HL-60 (cell line): ENCODE results near the gene TMPRSS9.

Source experiments
- CTCF ChIP-seq: IDR thresholded peaks from one replicate; pipeline ENCODE4 v1.5.1; 2011; ENCODE audit warnings: low read length, control low read depth, inconsistent platforms; ENCODE audit not compliant: insufficient read depth
- GABPA ChIP-seq: IDR thresholded peaks from 2 replicates; pipeline ENCODE4 v1.6.1; 2012; ENCODE audit warnings: low read depth
- POLR2AphosphoS5 ChIP-seq: IDR thresholded peaks from 2 replicates; pipeline ENCODE4 v1.6.1; 2012; ENCODE audit warnings: low read depth
- REST ChIP-seq: IDR thresholded peaks from 2 replicates; pipeline ENCODE4 v1.6.1; 2012; ENCODE audit warnings: low read depth; ENCODE audit not compliant: insufficient replicate concordance

- TF ChIP-seq POLR2AphosphoS5 (no peak), REST (no peak), CTCF (no peak), GABPA (no peak)
These were observed 28.3 kb upstream of the TMPRSS9 start for GRCh38 chr19:2331601-2332246.
